NCI-H2227 treated with DMSO at 0.1 percent for 48 hours (cell line): ENCODE data around the gene CEACAM8.
"Not testable (repeated sequence)": the region's sequence is repeated elsewhere in the genome, so short reads cannot be mapped to it uniquely, and the experiment has no call there.

ENCODE experiments used
- DNase-seq: peaks from one replicate; lab custom pipeline; 2025; lab: John Stamatoyannopoulos, UW

Gene CEACAM8

DNA sequence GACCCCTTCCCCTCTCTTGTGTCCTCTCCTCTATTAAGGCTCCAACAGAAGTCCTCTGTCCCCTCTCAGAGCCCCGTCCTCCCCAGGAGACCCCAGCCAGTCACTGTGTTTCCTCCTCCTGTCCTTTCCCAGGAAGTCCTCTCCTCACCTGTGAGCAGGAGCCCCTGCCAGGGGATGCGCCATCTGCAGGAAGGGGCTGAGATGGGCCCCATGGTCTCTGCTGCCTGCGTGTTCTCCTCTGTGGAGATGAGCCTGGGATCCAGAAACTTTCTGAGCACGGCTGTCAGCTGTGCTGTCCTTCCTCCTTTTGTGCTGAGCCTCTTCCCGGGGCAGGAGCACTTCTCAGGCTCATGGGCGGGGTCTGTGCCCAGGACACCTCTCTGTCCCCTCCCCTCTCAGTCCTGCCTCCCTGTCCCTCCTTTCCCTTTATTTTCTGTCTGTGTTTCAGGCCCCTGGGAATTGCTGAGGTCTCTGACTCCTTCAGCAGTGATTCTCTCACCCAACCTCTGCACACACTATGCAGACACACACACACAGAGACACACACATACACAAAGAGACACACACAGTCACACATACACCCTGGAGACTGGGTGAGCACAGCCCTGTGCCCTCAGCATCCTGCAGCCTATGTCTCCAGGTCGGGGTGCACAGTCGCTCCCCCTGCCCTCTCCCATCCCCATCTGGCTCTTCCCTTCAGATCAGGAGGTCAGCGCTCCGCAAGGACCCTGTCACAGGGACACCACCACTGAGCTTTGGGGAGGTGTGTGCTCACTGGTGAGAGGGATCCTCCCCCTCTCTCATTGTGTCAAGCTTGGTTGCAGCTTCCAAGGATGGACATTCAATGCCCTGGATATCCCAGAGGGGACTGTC, at the start of gene CEACAM8:
CEACAM8 (minus strand) TSS at position 308 of the 873 bp plus-strand sequence; CDS start at position 212, 96 bp downstream.
- DNase-seq = no peak

DNA sequence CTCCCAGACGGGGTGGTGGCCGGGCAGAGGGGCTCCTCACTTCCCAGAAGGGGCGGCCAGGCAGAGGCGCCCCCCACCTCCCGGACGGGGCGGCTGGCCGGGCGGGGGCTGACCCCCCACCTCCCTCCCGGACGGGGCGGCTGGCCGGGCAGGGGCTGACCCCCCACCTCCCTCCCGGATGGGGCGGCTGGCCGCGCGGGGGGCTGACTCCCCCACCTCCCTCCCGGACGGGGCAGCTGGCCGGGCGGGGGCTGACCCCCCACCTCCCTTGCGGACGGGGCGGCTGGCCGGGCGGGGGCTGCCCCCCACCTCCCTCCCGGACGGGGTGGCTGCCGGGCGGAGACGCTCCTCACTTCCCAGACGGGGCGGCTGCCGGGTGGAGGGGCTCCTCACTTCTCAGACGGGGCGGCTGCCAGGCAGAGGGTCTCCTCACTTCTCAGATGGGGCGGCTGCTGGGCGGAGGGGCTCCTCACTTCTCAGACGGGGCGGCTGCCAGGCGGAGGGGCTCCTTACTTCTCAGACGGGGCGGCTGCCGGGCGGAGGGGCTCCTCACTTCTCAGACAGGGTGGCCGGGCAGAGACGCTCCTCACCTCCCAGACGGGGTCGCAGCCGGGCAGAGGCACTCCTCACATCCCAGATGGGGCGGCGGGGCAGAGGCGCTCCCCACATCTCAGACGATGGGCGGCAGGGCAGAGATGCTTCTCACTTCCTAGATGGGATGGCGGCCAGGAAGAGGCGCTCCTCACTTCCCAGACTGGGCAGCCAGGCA, 44.8 kb upstream of the CEACAM8 start:
- DNase-seq = not testable (repeated sequence)

- DNase-seq = no peak
These were observed 40.5 kb upstream of the CEACAM8 start for GRCh38 chr19:42635233-42635539.

- no peak for DNase-seq
These were observed 39.9 kb upstream of the CEACAM8 start for GRCh38 chr19:42634409-42635232.

DNA sequence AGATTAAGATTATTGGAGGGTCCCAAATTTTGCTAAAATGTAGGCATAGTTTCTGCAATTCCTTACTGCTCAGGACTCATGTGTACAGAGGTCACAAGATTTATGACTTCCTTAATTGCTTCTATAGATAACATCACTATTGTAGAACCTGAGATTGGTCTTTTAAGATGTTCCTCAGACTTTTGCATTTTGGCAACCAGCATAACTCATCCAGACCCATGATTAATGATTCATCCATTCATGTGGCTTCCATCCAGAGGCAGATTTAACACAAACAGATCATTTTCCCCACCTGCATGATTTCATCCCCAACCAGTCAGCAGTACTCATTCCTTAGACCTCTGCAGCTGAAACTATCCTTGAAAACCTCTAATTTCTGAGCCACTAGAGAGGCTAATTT, 34.5 kb upstream of the CEACAM8 start:
- no peak for DNase-seq

DNA sequence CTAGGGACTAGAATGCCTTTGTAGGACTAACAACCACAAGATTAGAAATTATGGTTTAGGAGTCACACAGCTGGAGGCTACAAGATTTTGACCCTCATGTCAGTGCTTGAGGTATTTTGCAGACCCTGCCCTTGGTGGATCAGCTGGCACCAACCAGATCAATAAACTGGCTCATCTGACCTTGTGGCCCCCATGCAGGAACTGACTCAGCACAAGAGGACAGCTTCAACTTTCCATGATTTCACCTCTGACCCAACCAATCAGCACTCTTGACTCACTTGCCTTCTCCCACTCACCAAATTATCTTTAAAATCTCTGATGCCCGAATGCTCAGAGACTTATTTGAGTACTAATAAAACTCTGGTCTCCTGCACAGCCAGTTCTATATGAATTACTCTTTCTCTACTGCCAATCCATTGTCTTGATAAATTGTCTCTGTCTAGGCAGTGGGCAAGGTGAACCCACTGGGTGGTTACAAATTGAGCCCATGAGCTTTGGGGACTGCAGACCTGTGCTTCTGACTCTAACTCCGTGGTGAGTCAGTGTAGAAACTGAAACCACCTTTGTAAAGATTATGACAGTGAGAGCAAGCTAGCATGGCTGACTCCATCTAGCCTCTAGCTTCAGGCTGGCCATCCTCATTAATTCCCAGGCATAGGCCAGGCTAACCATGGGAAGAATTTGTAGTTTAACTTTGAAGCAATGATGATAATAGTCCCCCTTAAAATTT, 33.9 kb upstream of the CEACAM8 start:
- DNase-seq = no peak

DNA sequence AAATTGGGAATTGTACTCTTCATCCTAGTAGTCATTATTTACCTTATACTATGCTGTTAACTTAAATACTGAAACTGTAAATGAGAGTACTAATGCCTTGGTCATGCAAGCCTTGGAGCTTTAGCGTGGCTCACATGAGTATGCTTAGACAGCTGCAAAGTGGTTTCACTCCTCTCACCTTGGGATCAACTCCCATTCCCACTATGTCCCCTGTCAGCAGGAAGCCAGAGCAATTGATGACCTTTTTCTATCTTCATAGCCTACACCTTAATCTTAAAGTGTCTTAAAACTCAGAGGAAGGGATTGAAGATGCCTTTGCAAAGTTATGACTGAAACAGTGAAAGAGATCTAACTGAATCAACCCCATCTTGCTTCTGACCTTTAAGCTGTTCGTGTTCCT, 33.2 kb upstream of the CEACAM8 start:
- DNase-seq = no peak

DNA sequence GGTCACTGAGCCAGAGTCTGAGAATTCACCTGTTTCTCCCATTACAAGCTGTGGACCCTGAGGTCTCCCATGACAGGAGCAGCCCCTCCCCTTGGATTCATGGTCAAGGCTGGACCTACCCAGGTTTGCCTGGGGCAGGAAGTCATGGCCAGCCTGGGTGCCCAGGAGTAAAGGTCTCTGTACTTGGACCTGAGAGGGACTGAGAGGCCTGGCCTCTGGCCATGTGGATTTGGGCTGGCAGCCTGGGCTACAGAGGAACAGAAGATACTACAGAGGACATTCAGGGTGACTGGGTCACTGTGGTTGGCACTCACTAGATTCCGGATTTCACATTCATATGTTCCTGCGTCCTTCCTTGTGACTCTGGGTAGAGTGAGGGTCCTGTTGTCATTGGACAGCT, 31.5 kb upstream of the CEACAM8 start:
- no peak for DNase-seq

GRCh38 chr19:42619271-42619670, 24.5 kb upstream of the CEACAM8 start:
- DNase-seq = no peak

- no peak for DNase-seq
These were observed 18.9 kb upstream of the CEACAM8 start for GRCh38 chr19:42613666-42614065.

- not testable (repeated sequence) for DNase-seq
These were observed 15.7 kb upstream of the CEACAM8 start for GRCh38 chr19:42610401-42610915.

GRCh38 chr19:42606660-42607351, 12.1 kb upstream of the CEACAM8 start:
- peak; percentile 33 for DNase-seq

GRCh38 chr19:42601811-42602443, 7.2 kb upstream of the CEACAM8 start:
- DNase-seq = no peak

GRCh38 chr19:42596391-42597072, 1.8 kb upstream of the CEACAM8 start:
- DNase-seq = peak; percentile 19

GRCh38 chr19:42595550-42596172, 937 bp upstream of the CEACAM8 start:
- DNase-seq = no peak

DNA sequence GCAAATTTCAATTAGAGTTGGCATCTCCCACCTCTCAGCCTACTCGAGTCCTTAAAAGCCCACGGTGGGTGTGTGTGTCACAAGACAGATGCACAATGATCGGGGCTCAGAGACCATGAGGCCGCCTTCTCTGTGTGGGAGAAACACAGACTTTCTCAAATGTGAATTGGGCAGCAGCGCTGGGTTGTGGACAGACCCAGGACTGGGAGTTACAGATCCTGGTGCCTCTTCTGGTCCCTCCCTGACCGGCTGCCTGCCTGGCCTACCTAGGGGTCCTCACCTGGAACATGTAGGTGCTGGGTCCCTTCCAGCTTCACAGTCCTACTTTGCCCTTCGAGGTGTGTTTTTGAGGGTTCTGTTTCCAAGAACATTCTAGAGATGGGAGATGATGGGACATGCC, 4.9 kb downstream of the CEACAM8 start:
- DNase-seq = no peak

DNA sequence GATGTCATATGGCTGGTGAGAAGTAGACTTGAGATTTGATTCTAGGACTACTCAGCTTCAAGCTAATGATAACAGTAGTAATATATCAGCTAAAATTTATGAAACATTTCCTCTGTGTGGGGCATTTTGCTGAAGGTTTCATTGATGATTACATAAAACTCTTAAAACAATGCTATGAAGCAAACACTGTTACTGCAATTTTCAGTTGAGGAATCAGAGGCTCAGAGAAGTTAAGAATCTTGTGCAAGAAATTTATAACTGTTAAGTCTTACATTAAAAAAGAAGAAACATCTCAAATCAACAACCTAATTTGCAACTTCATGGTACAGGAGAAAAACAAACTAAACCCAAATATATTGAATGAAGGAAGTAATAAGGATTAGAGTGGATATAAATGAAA, 10.3 kb downstream of the CEACAM8 start:
- DNase-seq = no peak

DNA sequence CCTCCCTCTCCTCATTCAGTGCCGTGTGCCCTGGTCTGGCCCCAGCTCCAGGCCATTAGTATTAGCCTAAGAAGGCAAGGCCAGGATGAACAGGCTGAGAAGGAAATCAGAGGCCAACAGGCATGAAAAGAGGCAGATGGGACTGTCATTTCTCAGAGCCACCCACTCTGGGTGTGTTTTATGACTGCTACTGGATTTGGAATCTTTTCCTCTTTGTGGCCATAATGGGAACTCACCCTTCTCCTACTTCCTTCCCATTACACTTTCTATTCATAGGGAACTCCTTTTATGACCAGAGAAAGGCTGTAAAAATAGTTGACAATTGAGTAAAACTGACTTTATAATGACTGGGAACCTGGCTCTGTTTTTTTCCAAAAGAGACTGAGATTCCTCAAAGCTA, 17.7 kb downstream of the CEACAM8 start:
- no peak for DNase-seq

GRCh38 chr19:42576241-42576640, 18.5 kb downstream of the CEACAM8 start:
- DNase-seq = no peak
